Heart left ventricle (tissue), 16 donors: ENCODE data around the gene SLC2A14. TPM values are rescaled to one million over a fixed set of nuclear protein-coding genes. Genes with fewer than 3 reads are reported as not detected.
"Not testable (repeated sequence)": the region's sequence is repeated elsewhere in the genome, so short reads cannot be mapped to it uniquely, and the experiment has no call there.

ENCODE experiments used
- ATAC-seq, 4 donors: fragments of 200-7000 bp; cut with Tn5 transposase; one replicate each; pipeline ENCODE4 v1.9.1; 2020 to 2022; ENCODE audit warnings: moderate library complexity in 4 of 4, mild to moderate bottlenecking in 3 of 4, moderate number of reproducible peaks in 1 of 4
- DNase-seq, 5 donors: peaks; one replicate each; pipeline ENCODE4 v3.0.0-alpha.2; 2020
- H3K27ac ChIP-seq, 12 donors: fragments of 200-600 bp; sonication (generic) in 4 of 12; one replicate each; pipeline versions ENCODE4 v1.5.0 to v1.8.0; 2016 to 2022; ENCODE audit warnings: mild to moderate bottlenecking in 2 of 12
- H3K27me3 ChIP-seq, 9 donors: fragments of 200-600 bp; sonication (generic) in 2 of 9; one replicate each; pipeline versions ENCODE4 v1.5.1 to v1.8.0; 2016 to 2022; ENCODE audit warnings: mild to moderate bottlenecking in 3 of 9
- H3K36me3 ChIP-seq, 9 donors: fragments of 200-600 bp; sonication (generic) in 2 of 9; one replicate each; pipeline versions ENCODE4 v1.5.0 to v1.8.0; 2018 to 2022; ENCODE audit warnings: mild to moderate bottlenecking in 2 of 9
- H3K4me1 ChIP-seq, 12 donors: fragments of 200-600 bp; sonication (generic) in 4 of 12; one replicate each; pipeline versions ENCODE4 v1.5.0 to v1.8.0; 2016 to 2022; ENCODE audit warnings: mild to moderate bottlenecking in 3 of 12
- H3K4me3 ChIP-seq, 12 donors: fragments of 200-600 bp; sonication (generic) in 4 of 12; one replicate each; pipeline versions ENCODE4 v1.5.0 to v1.8.0; 2017 to 2022; ENCODE audit warnings: mild to moderate bottlenecking in 9 of 12, moderate library complexity in 4 of 12
- H3K9me3 ChIP-seq, 12 donors: fragments of 200-600 bp; sonication (generic) in 4 of 12; one replicate each; pipeline versions ENCODE4 v1.5.0 to v1.8.0; 2016 to 2022; ENCODE audit warnings: mild to moderate bottlenecking in 1 of 12
- CTCF ChIP-seq, 12 donors: fragments of 200-600 bp; sonication (generic) in 4 of 12; IDR thresholded peaks; one replicate each; pipeline versions ENCODE4 v1.5.0 to v1.8.0; 2018 to 2022; ENCODE audit warnings: antibody characterized with exemption in 12 of 12, mild to moderate bottlenecking in 5 of 12
- POLR2A ChIP-seq, 2 donors: fragments of 450-650 bp; IDR thresholded peaks; one replicate each; pipeline ENCODE4 v1.6.1; 2017; ENCODE audit warnings: antibody characterized with exemption in 2 of 2, mild to moderate bottlenecking in 2 of 2, moderate library complexity in 2 of 2
- whole genome bisulfite sequencing, 4 donors: extraction: QIAGEN DNeasy Blood & Tissue Kit in 2 of 4; methylation state at CpG; one replicate each; pipeline versions ENCODE4 v1.1.5 to v1.1.7; 2013 to 2018; 5-methylcytosine and 5-hydroxymethylcytosine counted together
- intact Hi-C, 10 donors: fragments of 100-400 bp; cut with DNase I; formaldehyde crosslinking; loops; one replicate each; pipeline versions ENCODE4 v1.11.1 to v1.14.2; 2022
- polyA plus RNA-seq, 2 donors: library from polyadenylated mRNA; stranded (reverse); fragments of 200-250 nt; gene quantifications; one replicate each; pipeline ENCODE4 v1.2.3, GENCODE V29; 2013
- total RNA-seq, 9 donors: library from RNA; depleted of rRNA in 2 of 9; stranded (reverse); fragments of >200 nt in 2 of 9; fragmentation: NEBNext Ultra II Directional in 3 of 9; extraction: Animal tissue kit (Norgen Biotek cat#: 25700) in 3 of 9; gene quantifications; one replicate each; pipeline versions ENCODE4 v1.1.0 to v1.2.4, GENCODE V29; 2016 to 2023
- donor health status: ischemic (EF 13 %, LVEDD 7.1; RV severe dilation, severe dysfunction).
- donor health status: healthy with polysubstance abuse.
- donor health status: DM: no; HTN: yes; CAD: no.
- donor health status: DM: no; HTN: no; CAD: no.
- donor health status: ischemic (EF 25% LVEDD 6.9; RV normal size, moderate dysfunction).
- donor health status: ischemic (EF 25% LVEDD 5.7; RV mildly dilated, moderate dysfunction).
- donor health status: healthy.
- donor health status: DM: yes; HTN: yes; CAD: no.
- donor health status: ischemic (EF 35%, LVEDD 5.7; RV mildly dilated, moderate dysfunction).
- donor health status: nonischemic (EF 11% LVEDD 7.7; RV severe dilation, severe dysfunction).
- donor health status: DM: yes; HTN: yes; CAD: no.
- donor health status: PGD.
- donor health status: ischemic (EF 29% LVEDD 5.4; RV normal size, mild dysfunction).
- donor health status: nonischemic (EF 23%, LVEDD 6.1; RV moderate dilation, normal function).

SLC2A14 gene
- total and polyA plus RNA-seq, 11 donors: 0.35 to 1.0 (median 0.56) TPM; not detected in 8

DNA sequence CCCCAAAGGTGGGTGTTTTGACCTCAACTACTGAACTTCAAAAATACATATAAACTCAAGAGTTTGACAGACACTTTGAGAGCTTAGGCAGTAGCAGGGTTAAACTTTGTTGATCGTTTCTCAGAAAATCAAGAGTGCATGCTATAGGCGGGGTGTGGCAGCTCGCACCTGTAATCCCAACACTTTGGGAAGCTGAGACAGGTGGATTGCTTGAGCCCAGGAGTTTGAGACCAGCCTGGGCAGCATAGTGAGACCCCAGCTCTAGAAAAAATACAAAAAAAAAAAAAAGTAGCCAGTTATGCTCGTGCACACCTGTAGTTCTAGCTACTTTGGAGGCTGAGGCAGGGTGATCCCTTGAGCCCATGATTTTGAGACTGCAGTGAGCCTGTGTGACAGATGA, 71.3 kb downstream of the SLC2A14 start:
- no peak for ATAC-seq
- H3K9me3 ChIP-seq: no peaks in the 10 kb centered on the region
- no peak for TF ChIP-seq CTCF (IDR thresholded peaks at IDR 0.05)
- no peak for TF ChIP-seq POLR2A (IDR thresholded peaks at IDR 0.05)
- no peaks in the 10 kb centered on the region for H3K27me3 ChIP-seq
- H3K4me3 ChIP-seq: no peak overlapping the region
- intact Hi-C loops: loop anchor here in 1 of 10 donors (10.0 kb wide), 1 partner anchor 127 kb away; no protein-coding TSS in a partner anchor
- DNase-seq: no peak
- 55 to 69% (median 58%) methylated on average over 4 of the region's 4 CpGs for WGBS, 4 donors
- no peaks in the 10 kb centered on the region for H3K4me1 ChIP-seq
- no peak overlapping the region for H3K27ac ChIP-seq
- H3K36me3 ChIP-seq: no peaks in the 10 kb centered on the region

DNA sequence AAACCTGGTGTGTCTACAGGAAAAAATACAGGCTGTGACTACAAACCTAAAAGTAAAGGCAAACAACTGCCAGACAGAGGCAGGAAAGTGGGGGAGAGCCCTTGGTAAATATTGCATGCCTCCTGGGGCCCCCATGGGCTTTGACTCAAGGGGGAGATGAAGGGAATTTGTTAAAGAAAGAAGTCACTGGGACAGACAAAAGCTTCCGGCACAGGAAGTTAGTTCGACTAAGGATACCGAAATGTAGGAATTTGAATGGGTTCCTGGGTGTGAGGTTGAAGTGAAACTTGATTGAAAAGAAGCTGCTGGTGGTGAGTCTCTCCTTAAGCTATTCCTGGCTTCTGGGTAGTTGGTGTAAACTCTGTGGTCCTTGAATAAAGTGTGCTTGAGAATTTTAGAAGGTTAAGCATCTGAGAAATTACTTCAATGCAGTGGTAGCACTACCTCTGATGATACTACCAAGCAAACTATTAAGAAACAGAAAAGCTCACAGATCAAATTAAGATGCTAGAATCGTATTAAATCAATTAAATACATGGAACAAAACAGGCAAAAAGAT, 73.9 kb downstream of the SLC2A14 start:
- H3K36me3 ChIP-seq, H3K27ac ChIP-seq, H3K9me3 ChIP-seq, intact Hi-C loops, H3K4me3 ChIP-seq, H3K4me1 ChIP-seq, ATAC-seq, DNase-seq, H3K27me3 ChIP-seq: not testable (repeated sequence)
- WGBS, 4 donors: 74 to 87% (median 77%) methylated on average over 1 of the region's 4 CpGs

DNA sequence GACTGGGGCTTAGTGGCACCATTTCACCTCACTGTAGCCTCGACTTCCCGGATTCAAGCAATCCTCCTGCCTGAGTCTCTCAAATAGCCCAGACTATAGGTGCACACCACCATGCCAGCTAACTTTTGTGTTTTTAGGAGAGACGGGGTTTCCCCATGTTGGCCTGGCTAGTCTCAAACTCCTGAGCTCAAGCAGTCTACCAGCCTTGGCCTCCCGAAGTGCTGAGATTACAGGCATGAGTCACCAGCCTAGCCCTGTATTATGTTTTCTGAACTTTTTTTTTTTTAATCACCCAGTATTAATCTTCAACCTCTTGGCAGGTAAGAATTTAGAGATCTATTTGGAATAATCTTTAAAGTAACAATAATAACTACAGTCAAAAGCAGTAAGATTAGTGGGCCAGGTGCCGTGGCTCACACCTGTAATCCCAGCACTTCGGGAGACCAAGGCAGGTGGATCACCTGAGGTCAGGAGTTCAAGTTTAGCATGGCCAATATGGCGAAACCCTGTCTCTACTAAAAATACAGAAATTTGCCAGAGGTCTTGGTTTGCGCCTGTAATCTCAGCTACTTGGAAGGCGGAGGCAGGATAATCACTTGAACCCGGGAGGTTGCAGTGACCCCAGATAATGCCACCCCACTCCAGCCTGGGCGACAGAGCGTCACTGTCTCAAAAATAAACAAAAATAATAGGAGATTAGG, 74.9 kb downstream of the SLC2A14 start:
- intact Hi-C loops: no loop called here
- no peaks in the 10 kb centered on the region for H3K27me3 ChIP-seq
- H3K36me3 ChIP-seq: no peaks in the 10 kb centered on the region
- WGBS, 4 donors: 71 to 82% (median 79%) methylated on average over 12 of the region's 12 CpGs
- H3K4me1 ChIP-seq: no peaks in the 10 kb centered on the region
- no peak for ATAC-seq
- no peak for TF ChIP-seq POLR2A (IDR thresholded peaks at IDR 0.05)
- TF ChIP-seq CTCF (IDR thresholded peaks at IDR 0.05): no peak
- H3K9me3 ChIP-seq: no peaks in the 10 kb centered on the region
- no peak overlapping the region for H3K4me3 ChIP-seq
- DNase-seq: no peak
- no peak overlapping the region for H3K27ac ChIP-seq

DNA sequence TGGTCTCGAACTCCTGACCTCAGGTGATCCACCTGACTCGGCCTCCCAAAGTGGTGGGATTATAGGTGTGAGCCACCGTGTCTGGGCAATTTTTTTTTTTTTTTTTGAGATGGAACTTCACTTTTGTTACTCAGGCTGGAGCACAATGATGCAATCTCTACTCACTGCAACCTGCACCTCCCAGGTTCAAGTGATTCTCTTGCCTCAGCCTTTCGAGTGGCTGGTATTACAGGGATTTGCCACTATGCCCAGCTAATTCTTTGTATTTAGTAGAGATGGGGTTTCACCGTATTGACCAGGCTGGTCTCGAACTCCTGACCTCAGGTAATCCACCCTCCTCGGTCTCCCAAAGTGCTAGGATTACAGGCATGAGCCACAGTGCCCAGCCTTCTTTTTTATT, 75.4 kb downstream of the SLC2A14 start:
- DNase-seq, H3K4me3 ChIP-seq, H3K9me3 ChIP-seq, H3K36me3 ChIP-seq, ATAC-seq, H3K4me1 ChIP-seq, H3K27me3 ChIP-seq, H3K27ac ChIP-seq, intact Hi-C loops: not testable (repeated sequence)
- 76 to 94% (median 88%) methylated on average over 7 of the region's 7 CpGs for WGBS, 4 donors

- intact Hi-C loops: no loop called here
- H3K27ac ChIP-seq: no peak overlapping the region
- H3K27me3 ChIP-seq: peaks cover 0 to 21% (median 2%) of the 10 kb centered on the region in 9 donors
- H3K36me3 ChIP-seq: no peaks in the 10 kb centered on the region
- DNase-seq (no peak), ATAC-seq (no peak)
- no peaks in the 10 kb centered on the region for H3K4me1 ChIP-seq
- no peak overlapping the region for H3K4me3 ChIP-seq
- 55 to 89% (median 69%) methylated on average over 3 of the region's 3 CpGs for WGBS, 4 donors
- no peaks in the 10 kb centered on the region for H3K9me3 ChIP-seq
- TF ChIP-seq POLR2A (IDR thresholded peaks at IDR 0.05) (no peak), CTCF (IDR thresholded peaks at IDR 0.05) (no peak)
Measured at GRCh38 chr12:7793211-7793610, 79.5 kb downstream of the SLC2A14 start.

- 57 to 65% (median 64%) methylated on average over 13 of the region's 13 CpGs for WGBS, 4 donors
- H3K36me3 ChIP-seq, H3K4me3 ChIP-seq, intact Hi-C loops, ATAC-seq, H3K4me1 ChIP-seq, DNase-seq, H3K9me3 ChIP-seq, H3K27ac ChIP-seq: not testable (repeated sequence)
- H3K27me3 ChIP-seq: peaks cover 0 to 40% (median 7%) of the 10 kb centered on the region in 9 donors
Measured at GRCh38 chr12:7788884-7789528, 83.7 kb downstream of the SLC2A14 start, which contains the start of gene NANOG. NANOG (plus strand) TSS chr12:7789402; CDS start chr12:7789615, 213 bp downstream.
